ENCODE data around the gene FKRP.
"Not testable (repeated sequence)": the region's sequence is repeated elsewhere in the genome, so short reads cannot be mapped to it uniquely, and the experiment has no call there.

GRCh38 chr19:46760897-46761296, 15.0 kb downstream of the FKRP start:
- not testable (repeated sequence) for TF ChIP-seq POLR2A (IDR thresholded peaks at IDR 0.05; ENCODE audit: low read depth, low read length); POLR2AphosphoS5 (IDR thresholded peaks at IDR 0.05; ENCODE audit: low read depth, low read length); TAF1 (IDR thresholded peaks at IDR 0.05; ENCODE audit: low read depth, low read length); PAX5 (IDR thresholded peaks at IDR 0.05; ENCODE audit: insufficient read depth, low read length, severe bottlenecking)
